H1 (cell line): ENCODE data around the gene UNC79. TPM values are rescaled to one million over a fixed set of nuclear protein-coding genes. Genes with fewer than 3 reads are reported as not detected.

Experiments
- CTCF ChIA-PET: fragments of 300-600 bp; sonication (Branson Sonifier 250); formaldehyde crosslinking; loops from one replicate; lab custom pipeline; 2021; ENCODE audit not compliant: partially characterized antibody; lab: Charles Lee
- POLR2A ChIA-PET: fragments of 300-600 bp; sonication (Branson Sonifier 250); formaldehyde crosslinking; loops from one replicate; lab custom pipeline; 2021; ENCODE audit warnings: inconsistent platforms; ENCODE audit not compliant: partially characterized antibody; lab: Charles Lee
- DNase-seq, 2 experiments: peaks; one replicate each; pipeline versions ENCODE4 v3.0.0 to v3.0.0-alpha.2; 2010 to 2022; ENCODE audit warnings: low spot score in 2 of 2, low read depth in 1 of 2, mixed read lengths in 1 of 2
- FAIRE-seq: peaks from 2 replicates; lab custom pipeline; 2011; peaks lifted over from hg19 to GRCh38; lab: Jason Lieb, UNC
- H2AFZ ChIP-seq: 2 replicates; pipeline ENCODE4 v1.8.1; 2012; ENCODE audit warnings: low read length, inconsistent platforms
- H2AK5ac ChIP-seq: 2 replicates; pipeline ENCODE4 v1.6.1; 2013; ENCODE audit warnings: low read depth, low read length
- H2BK120ac ChIP-seq: replicated peaks from 2 replicates; pipeline ENCODE3; 2013; ENCODE audit warnings: low read depth, low read length, inconsistent platforms
- H2BK12ac ChIP-seq: 2 replicates; pipeline ENCODE4 v1.6.1; 2013; ENCODE audit warnings: low read depth, low read length
- H2BK15ac ChIP-seq: 2 replicates; pipeline ENCODE4 v1.6.1; 2013; ENCODE audit warnings: low read length
- H2BK20ac ChIP-seq: 2 replicates; pipeline ENCODE4 v1.6.1; 2013; ENCODE audit warnings: low read length
- H2BK5ac ChIP-seq: 2 replicates; pipeline ENCODE4 v1.6.1; 2013; ENCODE audit warnings: low read depth, low read length
- H3K14ac ChIP-seq: 2 replicates; pipeline ENCODE4 v1.6.1; 2013; ENCODE audit warnings: inconsistent platforms; ENCODE audit not compliant: insufficient read length
- H3K18ac ChIP-seq: 2 replicates; pipeline ENCODE4 v1.6.1; 2013; ENCODE audit warnings: low read length; ENCODE audit errors: extremely low read depth
- H3K23ac ChIP-seq: 2 replicates; pipeline ENCODE4 v1.6.1; 2013; ENCODE audit warnings: inconsistent platforms; ENCODE audit not compliant: insufficient read length
- H3K23me2 ChIP-seq: 2 replicates; pipeline ENCODE4 v1.6.1; 2013; ENCODE audit warnings: low read depth, low read length
- H3K27ac ChIP-seq: 2 replicates; pipeline ENCODE4 v1.6.1; 2011; ENCODE audit warnings: low read depth, low read length, inconsistent platforms
- H3K27me3 ChIP-seq, 4 experiments: replicated peaks in 1 of 4; 1 replicate in 1 of 4; 2 replicates in 3 of 4; pipeline versions ENCODE4 v1.6.1 to v1.8.1; 2011 to 2013; ENCODE audit warnings: low read length in 3 of 4, mild to moderate bottlenecking in 3 of 4, inconsistent platforms in 2 of 4, mixed read lengths in 2 of 4, moderate library complexity in 1 of 4; ENCODE audit not compliant: control insufficient read depth in 3 of 4, insufficient read depth in 3 of 4; ENCODE audit errors: extremely low read depth in 1 of 4
- H3K36me3 ChIP-seq, 4 experiments: 2 replicates each; pipeline versions ENCODE4 v1.6.1 to v1.8.1; 2011 to 2013; ENCODE audit warnings: mild to moderate bottlenecking in 4 of 4, low read length in 3 of 4, moderate library complexity in 2 of 4, control low read depth in 1 of 4, inconsistent platforms in 1 of 4; ENCODE audit not compliant: insufficient read depth in 4 of 4, control insufficient read depth in 2 of 4
- H3K4ac ChIP-seq: replicated peaks from 2 replicates; pipeline ENCODE3; 2013; ENCODE audit warnings: low read length, low read depth, mixed read lengths, inconsistent platforms; ENCODE audit not compliant: insufficient read length
- H3K4me1 ChIP-seq, 4 experiments: replicated peaks in 1 of 4; 1 replicate in 1 of 4; 2 replicates in 3 of 4; pipeline versions ENCODE4 v1.6.1 to v1.8.1; 2011 to 2013; ENCODE audit warnings: low read length in 3 of 4, inconsistent platforms in 2 of 4, mixed read lengths in 1 of 4; ENCODE audit not compliant: insufficient read depth in 4 of 4, control insufficient read depth in 3 of 4
- H3K4me2 ChIP-seq, 2 experiments: 2 replicates each; pipeline versions ENCODE4 v1.6.1 to v1.8.1; 2011 to 2013; ENCODE audit warnings: low read depth in 2 of 2, low read length in 2 of 2, control low read depth in 1 of 2, inconsistent platforms in 1 of 2, mild to moderate bottlenecking in 1 of 2; ENCODE audit not compliant: insufficient read depth in 1 of 2
- H3K4me3 ChIP-seq, 4 experiments: fragments of 200-600, 300-600 bp in 1 of 4; sonication (generic), shearing (Covaris generic), sonication (Bioruptor Twin) in 1 of 4; 2 replicates each; pipeline versions ENCODE4 v1.5.1 to v1.8.1; 2011 to 2016; ENCODE audit warnings: low read length in 4 of 4, low read depth in 3 of 4, control low read depth in 2 of 4, inconsistent platforms in 2 of 4, mild to moderate bottlenecking in 2 of 4, mixed read lengths in 1 of 4, moderate library complexity in 1 of 4; ENCODE audit not compliant: insufficient read depth in 2 of 4; ENCODE audit errors: extremely low read depth in 1 of 4
- H3K56ac ChIP-seq: replicated peaks from 2 replicates; pipeline ENCODE3; 2013; ENCODE audit warnings: low read depth, mild to moderate bottlenecking, mixed read lengths, low read length, inconsistent platforms; ENCODE audit not compliant: insufficient read length
- H3K79me1 ChIP-seq: 2 replicates; pipeline ENCODE4 v1.6.1; 2013; ENCODE audit warnings: low read depth, low read length, control low read depth
- H3K79me2 ChIP-seq, 2 experiments: 2 replicates each; pipeline versions ENCODE4 v1.6.1 to v1.8.1; 2012 to 2013; ENCODE audit warnings: low read length in 2 of 2, mild to moderate bottlenecking in 2 of 2, inconsistent platforms in 1 of 2; ENCODE audit not compliant: insufficient read depth in 2 of 2, control insufficient read depth in 1 of 2
- H3K9ac ChIP-seq, 4 experiments: replicated peaks in 1 of 4; 1 replicate in 1 of 4; 2 replicates in 3 of 4; pipeline versions ENCODE4 v1.6.1 to v1.8.1; 2011 to 2013; ENCODE audit warnings: low read depth in 3 of 4, low read length in 3 of 4, control low read depth in 2 of 4, mild to moderate bottlenecking in 2 of 4, moderate library complexity in 2 of 4, inconsistent platforms in 1 of 4; ENCODE audit errors: extremely low read depth in 1 of 4
- H3K9me3 ChIP-seq, 2 experiments: 2 replicates each; pipeline versions ENCODE4 v1.6.1 to v1.8.1; 2012 to 2013; ENCODE audit warnings: mild to moderate bottlenecking in 2 of 2, moderate library complexity in 2 of 2, control low read depth in 1 of 2, inconsistent platforms in 1 of 2, low read depth in 1 of 2, low read length in 1 of 2, mixed read lengths in 1 of 2; ENCODE audit not compliant: insufficient read depth in 2 of 2
- H4K20me1 ChIP-seq, 2 experiments: replicated peaks in 1 of 2; 2 replicates each; pipeline versions ENCODE3 to v1.8.1; 2011 to 2013; ENCODE audit warnings: inconsistent platforms in 2 of 2, low read length in 2 of 2, mild to moderate bottlenecking in 1 of 2; ENCODE audit not compliant: insufficient read depth in 2 of 2, control insufficient read depth in 1 of 2
- H4K5ac ChIP-seq: 2 replicates; pipeline ENCODE4 v1.6.1; 2013; ENCODE audit warnings: low read length, low read depth, mixed read lengths, inconsistent platforms; ENCODE audit not compliant: insufficient read length
- H4K8ac ChIP-seq: 2 replicates; pipeline ENCODE4 v1.8.0; 2013; ENCODE audit warnings: mild to moderate bottlenecking, moderate library complexity, low read length, inconsistent platforms; ENCODE audit not compliant: insufficient read depth; ENCODE audit errors: extremely low read depth
- H4K91ac ChIP-seq: replicated peaks from 2 replicates; pipeline ENCODE3; 2013; ENCODE audit warnings: low read length, mixed read lengths, inconsistent platforms; ENCODE audit not compliant: insufficient read length
- BACH1 ChIP-seq: IDR thresholded peaks from 2 replicates; pipeline ENCODE4 v1.6.1; 2012; ENCODE audit warnings: low read length, improper control_type of control experiment
- CTBP2 ChIP-seq: IDR thresholded peaks from 2 replicates; pipeline ENCODE4 v1.7.0; 2011; ENCODE audit warnings: borderline replicate concordance, mild to moderate bottlenecking, moderate library complexity, mixed read lengths, low read length; ENCODE audit not compliant: insufficient read depth, insufficient read length
- EGR1 ChIP-seq: IDR thresholded peaks from 2 replicates; pipeline ENCODE4 v1.6.1; 2011; ENCODE audit warnings: low read depth, low read length, borderline replicate concordance
- KDM5A ChIP-seq: fragments of 200-600 bp; IDR thresholded peaks from 2 replicates; pipeline ENCODE4 v1.7.1; 2012; ENCODE audit warnings: mild to moderate bottlenecking, low read length, inconsistent platforms, mixed read lengths
- POU5F1 ChIP-seq: IDR thresholded peaks from 2 replicates; pipeline ENCODE4 v1.6.1; 2011; ENCODE audit warnings: low read depth, mild to moderate bottlenecking, low read length, moderate library complexity
- SP1 ChIP-seq: IDR thresholded peaks from 2 replicates; pipeline ENCODE4 v1.6.1; 2011; ENCODE audit warnings: low read depth, low read length
- SP4 ChIP-seq: IDR thresholded peaks from 2 replicates; pipeline ENCODE4 v1.6.1; 2012; ENCODE audit warnings: low read length, inconsistent platforms
- ZNF274 ChIP-seq: IDR thresholded peaks from 2 replicates; pipeline ENCODE4 v1.7.0; 2012; ENCODE audit warnings: low read length, borderline replicate concordance; ENCODE audit errors: extremely low read depth
- WGBS, 2 experiments: shearing (Covaris generic) in 1 of 2; methylation state at CpG; one replicate each; pipeline versions ENCODE4 v1.1.6 to v1.1.7; 2013 to 2015; ENCODE audit warnings: low lambda C conversion rate in 2 of 2, mixed read lengths in 2 of 2, inconsistent platforms in 1 of 2, low coverage in 1 of 2, missing lambda C conversion rate in 1 of 2; ENCODE audit not compliant: insufficient replicate concordance in 2 of 2, insufficient coverage in 1 of 2, insufficient read length in 1 of 2; ENCODE audit errors: extremely low coverage in 1 of 2, missing lambda C conversion rate in 1 of 2; 5-methylcytosine and 5-hydroxymethylcytosine counted together
- polyA plus RNA-seq, 7 experiments: library from polyadenylated mRNA; depleted of rRNA in 3 of 7; stranded (reverse) in 5 of 7; unstranded in 2 of 7; fragments of >200 nt in 5 of 7; fragments of 200-250 nt in 2 of 7; gene quantifications; 1 replicate in 5 of 7; 2 replicates in 1 of 7; 4 replicates in 1 of 7; pipeline versions ENCODE4 v1.2.1 to v1.2.3, GENCODE V29; 2011 to 2013; ENCODE audit warnings: missing spikeins in 2 of 7, mixed read lengths in 2 of 7
- total RNA-seq: library from RNA; stranded (reverse); fragmentation: NEBNext Ultra II Directional; extraction: Animal tissue kit (Norgen Biotek cat#: 25700); gene quantifications from 2 replicates; pipeline ENCODE4 v1.2.1, GENCODE V29; 2021

UNC79 gene
- total and polyA plus RNA-seq, 2 of the 8 experiments (the other 6 are each of a cell fraction or from before 2014, with no cell fraction given), result 1.8 to 2.3 TPM

DNA sequence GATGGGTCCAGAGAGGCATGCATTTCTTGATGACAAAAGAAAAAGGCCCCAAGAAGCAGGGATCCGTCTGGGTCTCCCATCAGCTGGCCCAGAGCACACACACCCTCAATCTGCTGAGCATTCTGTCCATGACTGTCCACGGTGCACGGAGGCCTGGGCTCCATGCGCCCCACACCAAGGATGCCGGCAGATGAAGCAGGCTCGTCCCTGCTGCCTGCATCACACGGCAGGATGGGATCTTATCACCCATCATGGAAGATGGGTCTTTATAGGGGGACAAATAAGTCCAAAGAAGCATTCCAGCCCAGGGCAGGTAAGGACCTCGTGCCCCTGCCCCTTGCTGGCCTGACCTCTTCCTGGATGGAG is 297.9 kb downstream of the UNC79 start:
- Histone ChIP-seq H3K36me3 (no peaks in the 10 kb centered on the region), H2BK120ac (no peak overlapping the region), H2BK12ac (no peak overlapping the region), H2AFZ (no peak overlapping the region), H3K27ac (no peak overlapping the region), H3K4ac (no peak overlapping the region), H3K18ac (no peak overlapping the region), H3K14ac (no peak overlapping the region), H3K27me3 (no peaks in the 10 kb centered on the region; a peak in 1 of 7 replicates), H3K79me2 (no peaks in the 10 kb centered on the region), H3K4me1 (peaks cover 0 to 5% (median 2%) of the 10 kb centered on the region in 4 experiments; a peak in 2 of 7 replicates), H3K23me2 (no peaks in the 10 kb centered on the region), H4K5ac (no peak overlapping the region), H2BK5ac (no peak overlapping the region), H2AK5ac (no peak overlapping the region), H3K4me2 (no peak overlapping the region), H3K79me1 (no peaks in the 10 kb centered on the region), H4K91ac (no peak overlapping the region), H4K8ac (no peak overlapping the region), H2BK15ac (no peak overlapping the region), H3K23ac (no peak overlapping the region), H4K20me1 (no peaks in the 10 kb centered on the region), H3K9ac (no peak overlapping the region), H2BK20ac (no peak overlapping the region), H3K56ac (no peak overlapping the region), H3K4me3 (no peak overlapping the region), H3K9me3 (no peaks in the 10 kb centered on the region)
- CTCF ChIA-PET, result no interaction called here
- POLR2A ChIA-PET, result interaction anchor here (0.9 kb wide), 1 partner anchor 59 kb away, joined by 4 read pairs; no protein-coding TSS in a partner anchor
- 91% methylated on average over 6 of the region's 8 CpGs; no CpG with 5 or more reads in 1 of the 2 experiments for WGBS, 2 experiments
- DNase-seq, result no peak
- no peak for FAIRE-seq
- TF ChIP-seq ZNF274, result no peak
- no peak for TF ChIP-seq KDM5A
- no peak for TF ChIP-seq BACH1
- no peak for TF ChIP-seq EGR1
- TF ChIP-seq POU5F1, result no peak
- no peak for TF ChIP-seq SP4
- no peak for TF ChIP-seq CTBP2
- TF ChIP-seq SP1, result no peak
